Liver (tissue), 9 donors: ENCODE data around the gene KRTAP5-10. TPM values are rescaled to one million over a fixed set of nuclear protein-coding genes. Genes with fewer than 3 reads are reported as not detected.
"Not testable (repeated sequence)": the region's sequence is repeated elsewhere in the genome, so short reads cannot be mapped to it uniquely, and the experiment has no call there.

Experiments
- DNase-seq: peaks from one replicate; pipeline ENCODE4 v3.0.0-alpha.2; 2017; ENCODE audit warnings: low spot score
- H3K27ac ChIP-seq, 2 donors: one replicate each; pipeline ENCODE4 v1.7.0; 2013; ENCODE audit warnings: inconsistent platforms in 2 of 2, low read length in 2 of 2, control low read depth in 1 of 2, low read depth in 1 of 2, mild to moderate bottlenecking in 1 of 2
- H3K27me3 ChIP-seq, 4 donors: one replicate each; pipeline versions ENCODE4 v1.6.1 to v1.7.0; 2013; ENCODE audit warnings: low read length in 3 of 4, inconsistent platforms in 1 of 4, mild to moderate bottlenecking in 1 of 4, moderate library complexity in 1 of 4; ENCODE audit not compliant: control insufficient read depth in 4 of 4, insufficient read depth in 4 of 4
- H3K36me3 ChIP-seq, 4 donors: one replicate each; pipeline versions ENCODE4 v1.6.1 to v1.7.0; 2013; ENCODE audit warnings: low read length in 3 of 4, mild to moderate bottlenecking in 3 of 4, low read depth in 1 of 4, moderate library complexity in 1 of 4; ENCODE audit not compliant: control insufficient read depth in 4 of 4, insufficient read depth in 3 of 4
- H3K4me1 ChIP-seq, 4 donors: one replicate each; pipeline versions ENCODE4 v1.6.1 to v1.7.0; 2013; ENCODE audit warnings: low read length in 3 of 4, mild to moderate bottlenecking in 3 of 4, moderate library complexity in 1 of 4; ENCODE audit not compliant: control insufficient read depth in 4 of 4, insufficient read depth in 4 of 4
- H3K4me3 ChIP-seq, 3 donors: one replicate each; pipeline versions ENCODE4 v1.6.1 to v1.7.0; 2013; ENCODE audit warnings: low read length in 3 of 3, control low read depth in 1 of 3, low read depth in 1 of 3, mild to moderate bottlenecking in 1 of 3
- H3K9ac ChIP-seq, 2 donors: one replicate each; pipeline ENCODE4 v1.7.0; 2013; ENCODE audit warnings: low read length in 2 of 2, mild to moderate bottlenecking in 2 of 2, moderate library complexity in 2 of 2, control low read depth in 1 of 2, low read depth in 1 of 2
- H3K9me3 ChIP-seq, 4 donors: one replicate each; pipeline versions ENCODE4 v1.6.1 to v1.7.0; 2013; ENCODE audit warnings: low read length in 3 of 4; ENCODE audit not compliant: control insufficient read depth in 4 of 4
- WGBS: extraction: QIAGEN DNeasy Blood & Tissue Kit; methylation state at CpG from one replicate; pipeline ENCODE4 v1.1.7; 2013; 5-methylcytosine and 5-hydroxymethylcytosine counted together
- polyA plus RNA-seq, 2 donors: library from polyadenylated mRNA; stranded (reverse) in 1 of 2; unstranded in 1 of 2; fragments of 200-250 nt in 1 of 2; fragments of >200 nt in 1 of 2; fragmentation: Nextera tagmentation in 1 of 2; extraction: Ambion mirVana in 1 of 2; gene quantifications; one replicate each; pipeline versions ENCODE4 v1.2.1 to v1.2.3, GENCODE V29; 2013 to 2015
- total RNA-seq, 2 donors: library from RNA; depleted of rRNA; stranded (reverse); fragments of >200 nt; gene quantifications; one replicate each; pipeline ENCODE4 v1.2.3, GENCODE V29; 2014
- donor health status: healthy.
- donor health status: healthy.
- donor health status: healthy.
- donor health status: healthy.
- donor health status: healthy.

KRTAP5-10 gene
- total and polyA plus RNA-seq, 4 donors = 0.14 TPM; not detected in 3

GRCh38 chr11:71582969-71583368 is 17.6 kb downstream of the KRTAP5-10 start:
- DNase-seq, H3K27ac ChIP-seq: not testable (repeated sequence)
- 87% methylated on average over 2 of the region's 2 CpGs for WGBS

GRCh38 chr11:71585673-71586072 is 20.3 kb downstream of the KRTAP5-10 start:
- not testable (repeated sequence) for H3K9ac ChIP-seq, DNase-seq
- WGBS = 83% methylated on average over 5 of the region's 5 CpGs

More at GRCh38 chr11:71582969-71583368, 17.6 kb downstream of the KRTAP5-10 start:
- not testable (repeated sequence) for H3K9me3 ChIP-seq, H3K36me3 ChIP-seq, H3K4me3 ChIP-seq, H3K4me1 ChIP-seq, H3K27me3 ChIP-seq, H3K9ac ChIP-seq

DNA sequence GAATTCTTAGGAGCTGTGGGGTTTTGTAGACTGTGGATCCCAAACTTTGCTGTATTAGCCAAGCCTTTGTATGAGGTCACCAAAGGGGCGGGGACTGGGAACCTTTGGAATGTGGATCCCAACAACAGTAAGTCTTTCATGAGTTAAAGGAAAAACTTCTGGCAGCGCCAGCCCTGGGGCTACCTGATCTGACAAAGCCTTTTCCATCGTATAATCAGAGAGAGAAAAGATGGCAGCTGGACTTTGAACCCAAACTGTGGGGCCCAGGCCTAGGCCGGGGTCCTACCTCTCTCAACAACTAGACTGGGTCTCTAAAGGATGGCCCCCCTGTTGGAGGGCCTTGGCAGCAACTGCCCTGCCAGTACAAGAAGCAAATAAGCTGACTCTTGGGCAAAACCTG is 23.0 kb downstream of the KRTAP5-10 start:
- H3K4me3 ChIP-seq, H3K4me1 ChIP-seq, DNase-seq, H3K27me3 ChIP-seq, H3K9ac ChIP-seq, H3K9me3 ChIP-seq, H3K27ac ChIP-seq, H3K36me3 ChIP-seq: not testable (repeated sequence)
- 57% methylated on average over 4 of the region's 4 CpGs for WGBS

More at GRCh38 chr11:71585673-71586072, 20.3 kb downstream of the KRTAP5-10 start:
- not testable (repeated sequence) for H3K27ac ChIP-seq, H3K4me3 ChIP-seq, H3K36me3 ChIP-seq, H3K9me3 ChIP-seq, H3K4me1 ChIP-seq, H3K27me3 ChIP-seq

- H3K4me3 ChIP-seq, H3K4me1 ChIP-seq, H3K36me3 ChIP-seq, DNase-seq, H3K27ac ChIP-seq, H3K9ac ChIP-seq, H3K9me3 ChIP-seq, H3K27me3 ChIP-seq: not testable (repeated sequence)
- 63% methylated on average over 11 of the region's 11 CpGs for WGBS
These were observed 23.6 kb downstream of the KRTAP5-10 start for GRCh38 chr11:71588822-71589545.

DNA sequence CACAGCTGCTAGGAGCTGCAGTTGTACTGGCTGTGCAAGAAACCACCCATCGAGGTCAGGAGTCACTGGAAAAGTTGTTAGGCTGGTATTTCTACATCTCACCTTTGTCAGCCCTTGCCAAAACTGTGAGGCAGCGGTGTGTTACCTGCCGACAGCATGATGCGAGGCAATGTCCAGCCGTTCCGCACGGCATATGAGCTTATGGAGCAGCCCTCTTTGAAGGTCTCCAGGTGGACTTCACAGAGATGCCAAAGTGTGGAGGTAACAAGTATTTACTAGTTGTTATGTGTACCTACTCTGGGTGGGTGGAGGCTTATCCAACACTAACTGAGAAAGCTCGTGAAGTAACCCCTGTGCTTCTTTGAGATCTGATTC is 24.2 kb downstream of the KRTAP5-10 start:
- not testable (repeated sequence) for H3K9me3 ChIP-seq, H3K27me3 ChIP-seq, H3K4me3 ChIP-seq, H3K36me3 ChIP-seq, DNase-seq, H3K27ac ChIP-seq, H3K9ac ChIP-seq, H3K4me1 ChIP-seq
- WGBS = 68% methylated on average over 8 of the region's 8 CpGs

DNA sequence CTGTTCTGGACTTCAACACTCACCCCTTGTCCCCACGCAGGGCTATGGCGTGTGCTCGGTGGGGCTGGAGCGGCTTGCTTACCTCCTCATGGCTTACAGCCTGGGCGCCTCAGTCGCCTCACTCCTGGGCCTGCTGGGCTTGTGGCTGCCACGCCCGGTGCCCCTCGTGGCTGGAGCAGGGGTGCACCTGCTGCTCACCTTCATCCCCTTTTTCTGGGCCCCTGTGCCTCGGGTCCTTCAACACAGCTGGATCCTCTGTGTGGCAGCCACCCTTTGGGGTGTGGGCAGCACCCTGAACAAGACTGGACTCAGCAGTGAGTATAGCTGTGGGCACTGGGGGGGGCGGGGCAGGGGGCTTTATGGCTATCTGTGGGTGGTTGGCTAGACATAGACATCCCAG is 37.9 kb downstream of the KRTAP5-10 start:
- not testable (repeated sequence) for H3K36me3 ChIP-seq, H3K27ac ChIP-seq, H3K4me3 ChIP-seq, H3K9me3 ChIP-seq, H3K4me1 ChIP-seq, H3K9ac ChIP-seq, DNase-seq, H3K27me3 ChIP-seq
- 82% methylated on average over 11 of the region's 11 CpGs for WGBS
